ENCODE results near the gene CARD6.
"Not testable (repeated sequence)": the region's sequence is repeated elsewhere in the genome, so short reads cannot be mapped to it uniquely, and the experiment has no call there.

Gene CARD6

GRCh38 chr5:40841068-40841805 lies at the start of gene CARD6:
Gene CARD6, plus strand, starts transcription at chr5:40841367. Its CDS starts 16 bp downstream, at chr5:40841383.
- DNase-seq: no peak

- DNase-seq: no peak
Observed at GRCh38 chr5:40791715-40792139, 49.4 kb upstream of the CARD6 start.

GRCh38 chr5:40792691-40793090 lies 48.5 kb upstream of the CARD6 start:
- not testable (repeated sequence) for DNase-seq

DNA sequence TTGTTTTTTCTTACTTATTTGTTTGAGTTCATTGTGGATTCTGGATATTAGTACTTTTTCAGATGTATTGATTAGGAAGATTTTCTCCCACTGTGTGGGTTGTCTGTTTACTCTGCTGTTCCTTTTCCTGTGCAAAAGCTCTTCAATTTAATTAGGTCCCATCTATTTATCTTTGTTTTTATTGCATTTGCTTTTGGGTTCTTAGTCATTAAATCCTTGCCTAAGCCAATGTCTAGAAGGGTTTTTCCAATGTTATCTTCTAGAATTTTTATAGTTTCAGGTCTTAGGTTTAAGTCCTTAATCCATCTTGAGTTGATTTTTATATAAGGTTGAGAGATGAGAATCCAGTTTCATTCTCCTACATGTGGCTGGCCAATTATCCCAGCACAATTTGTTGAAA lies 46.8 kb upstream of the CARD6 start:
- not testable (repeated sequence) for DNase-seq

- DNase-seq: not testable (repeated sequence)
Observed at GRCh38 chr5:40794877-40795276, 46.3 kb upstream of the CARD6 start.

- DNase-seq: peak; percentile 30
Observed at GRCh38 chr5:40796487-40796889, 44.7 kb upstream of the CARD6 start.

- DNase-seq: peak; percentile 77
Observed at GRCh38 chr5:40797273-40798011, 43.7 kb upstream of the CARD6 start.

DNA sequence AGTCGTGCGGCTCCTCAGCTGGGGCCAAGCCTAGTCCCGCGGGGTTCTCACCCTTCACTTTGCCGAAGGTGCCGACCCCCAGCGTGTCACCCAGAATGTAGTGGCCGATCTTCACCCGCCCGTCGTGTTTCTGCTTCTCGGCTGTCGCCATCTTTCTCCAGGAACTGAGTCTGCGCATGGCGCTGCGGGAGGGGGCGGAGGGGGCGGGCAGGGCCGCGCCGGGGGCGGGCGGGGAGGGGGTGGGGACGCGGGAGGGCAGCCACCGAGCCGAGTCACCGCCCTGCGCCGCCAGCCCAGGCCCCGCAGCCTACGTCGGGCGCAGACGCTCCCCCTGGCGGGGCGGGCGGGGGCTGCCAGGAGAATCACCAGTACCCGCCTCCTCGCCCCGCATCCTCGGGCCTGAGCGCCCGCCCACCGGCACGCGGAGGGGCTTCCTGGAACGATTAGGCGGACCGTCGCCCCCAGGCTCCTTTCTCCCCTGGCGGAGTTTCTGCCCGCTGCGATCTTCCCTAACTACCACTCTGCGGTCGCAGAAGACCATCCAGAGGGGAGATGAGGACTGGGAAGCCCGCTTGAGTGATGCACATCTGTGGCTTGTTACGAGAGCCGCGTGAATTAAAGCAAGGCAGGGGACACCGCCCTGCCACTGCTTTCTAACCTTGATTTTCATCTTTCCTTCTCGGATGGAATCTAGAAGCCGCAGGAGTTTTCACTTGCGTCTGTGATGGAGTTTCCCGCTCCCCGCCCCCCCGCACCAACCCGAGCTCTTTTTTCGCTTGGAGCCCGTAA lies 43.0 kb upstream of the CARD6 start, which contains the start of gene PRKAA1:
TSS of gene PRKAA1 (minus strand) at position 363 of the 789 bp plus-strand sequence. CDS start at position 178, 185 bp downstream.
- DNase-seq: peak; percentile 88

GRCh38 chr5:40798801-40799210 lies 42.4 kb upstream of the CARD6 start:
- no peak for DNase-seq

DNA sequence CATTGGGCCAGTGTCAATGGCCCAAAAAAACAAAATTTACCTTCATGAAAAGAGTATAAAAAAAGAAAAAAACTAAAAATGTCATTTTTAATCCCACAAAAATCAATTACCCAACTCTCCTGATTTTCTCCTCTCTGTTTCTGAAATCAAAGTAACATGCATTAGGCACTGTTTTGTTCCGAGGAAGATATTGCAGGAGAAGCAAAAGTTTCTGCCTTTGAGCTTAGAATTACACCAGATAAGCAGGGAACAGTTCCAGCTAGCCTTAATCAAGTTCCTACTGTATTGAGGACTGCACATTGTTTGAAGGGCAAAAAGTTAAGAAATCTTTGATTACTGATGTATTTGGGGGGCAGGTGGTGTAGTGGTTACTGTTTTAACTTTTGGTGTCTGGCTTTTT lies 41.9 kb upstream of the CARD6 start:
- DNase-seq: no peak

- no peak for DNase-seq
Observed at GRCh38 chr5:40801771-40802562, 39.2 kb upstream of the CARD6 start.

GRCh38 chr5:40812125-40812524 lies 29.0 kb upstream of the CARD6 start:
- DNase-seq: no peak

GRCh38 chr5:40813698-40814281 lies 27.4 kb upstream of the CARD6 start:
- DNase-seq: no peak

DNA sequence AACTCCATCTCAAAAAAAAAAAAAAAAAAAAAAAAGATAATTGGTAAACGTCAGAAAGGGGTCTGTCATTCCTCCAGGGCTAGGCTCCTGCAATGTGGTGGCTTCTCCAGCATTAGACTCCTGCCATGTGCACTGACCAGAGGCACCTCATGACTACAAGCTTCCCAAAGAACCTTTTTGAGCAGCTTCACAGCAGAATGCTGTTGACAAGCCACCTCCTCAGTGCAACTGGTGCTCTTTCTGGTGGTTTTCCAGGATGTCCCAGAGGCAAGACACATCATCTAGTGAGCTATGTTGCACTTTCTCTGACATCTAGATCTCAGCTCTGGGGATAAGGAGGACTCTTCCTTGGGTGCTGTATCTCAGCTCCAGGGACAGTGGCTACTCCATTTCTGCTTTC lies 17.7 kb upstream of the CARD6 start:
- DNase-seq: no peak

DNA sequence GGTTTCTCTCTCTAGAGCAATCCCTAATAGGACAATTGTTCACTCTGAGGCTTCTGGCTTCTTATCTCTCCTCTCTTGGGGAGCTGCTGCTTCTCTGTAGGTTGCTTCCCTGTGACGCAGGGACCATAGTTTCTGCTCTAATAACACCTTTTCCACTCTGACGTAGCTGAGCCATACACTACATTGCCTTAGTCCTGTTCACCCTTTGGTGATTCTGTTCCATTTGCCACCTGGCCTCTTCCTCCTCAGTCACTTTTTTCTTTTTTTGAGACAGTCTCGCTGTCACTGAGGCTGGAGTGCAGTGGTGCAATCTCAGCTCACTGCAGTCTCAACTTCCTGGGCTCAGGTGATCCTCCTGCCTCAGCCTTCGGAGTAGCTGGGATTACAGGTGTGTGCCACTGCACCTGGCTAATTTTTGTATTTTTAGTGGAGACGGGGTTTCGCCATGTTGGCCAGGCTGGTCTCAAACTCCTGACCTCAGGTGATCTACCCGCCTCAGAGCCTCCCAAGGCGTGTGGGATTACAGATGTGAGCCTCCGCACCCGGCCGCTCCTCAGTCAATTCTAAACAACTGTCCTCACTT lies 15.6 kb upstream of the CARD6 start:
- DNase-seq: not testable (repeated sequence)

- DNase-seq: no peak
Observed at GRCh38 chr5:40826489-40827187, 14.5 kb upstream of the CARD6 start.

DNA sequence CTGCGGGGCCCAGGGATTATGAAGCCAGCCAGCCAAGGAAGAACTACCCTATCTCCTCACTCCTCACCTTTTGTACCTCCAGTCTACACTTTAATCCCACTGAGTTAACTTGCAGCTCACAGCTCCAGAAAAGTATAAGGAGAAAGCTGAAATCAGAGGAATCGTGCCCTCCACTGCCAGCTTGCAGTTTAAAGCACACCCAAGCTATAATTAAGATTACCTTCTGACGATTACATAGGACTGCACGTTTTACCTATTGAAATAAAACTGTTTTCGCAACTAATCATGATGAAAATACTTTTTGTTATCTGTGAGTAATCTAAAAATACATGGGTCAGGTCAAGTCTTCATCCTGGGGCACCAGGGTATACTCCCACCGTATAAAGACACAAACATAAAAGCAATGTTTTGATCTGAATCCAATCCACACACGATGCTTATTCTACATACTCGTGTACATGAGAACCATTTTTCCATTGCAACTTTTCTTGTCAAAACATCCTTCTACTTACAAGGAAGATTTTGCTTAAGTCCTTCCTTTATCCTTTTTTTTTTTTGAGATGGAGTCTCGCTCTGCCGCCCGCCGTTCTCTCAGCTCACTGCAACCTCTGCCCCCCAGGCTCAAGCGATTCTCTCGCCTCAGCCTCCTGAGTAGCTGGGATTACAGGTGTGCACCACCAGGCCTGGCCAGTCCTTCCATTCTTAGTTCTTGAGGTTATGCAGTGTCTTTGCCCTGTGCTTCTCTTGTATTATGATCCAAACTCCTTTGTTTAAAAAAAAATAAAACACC lies 13.8 kb upstream of the CARD6 start:
- DNase-seq: no peak

DNA sequence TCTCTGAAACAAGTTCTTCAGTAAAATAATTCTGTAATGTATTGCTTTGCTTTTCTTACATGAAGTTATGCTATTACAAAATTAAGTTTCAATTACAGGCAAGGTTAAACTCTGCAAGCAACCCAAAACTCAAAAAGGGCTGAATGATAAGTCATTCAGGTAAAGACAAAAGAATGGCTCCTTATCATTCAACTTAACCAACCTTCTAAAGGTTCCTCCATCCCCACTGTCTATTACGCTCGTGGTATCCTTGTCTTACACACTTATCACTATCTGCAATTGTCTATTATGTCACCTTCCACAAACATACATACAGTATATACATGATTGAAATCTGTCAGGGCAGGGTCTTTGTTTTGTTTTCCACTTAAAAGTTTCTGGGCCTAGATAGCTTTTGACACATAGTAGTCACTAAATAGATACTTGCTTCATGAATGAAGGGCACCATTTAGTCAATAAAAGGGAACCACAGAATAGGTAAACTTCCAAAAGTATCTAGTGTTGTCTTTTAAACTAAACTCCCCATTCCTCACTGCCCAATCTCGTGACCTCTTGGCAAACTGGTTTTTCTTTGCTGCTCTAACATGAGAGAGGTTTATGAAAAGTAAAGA lies 13.0 kb upstream of the CARD6 start:
- no peak for DNase-seq

Data from fibroblast of skin of right biceps (primary cell).